Measurements from ENCODE around the gene VRK1.

GRCh38 chr14:96830946-96831345, 33.8 kb downstream of the VRK1 start:
- no peak for TF ChIP-seq CTCF (IDR thresholded peaks at IDR 0.05 in 4 of 5, conservative IDR thresholded peaks at IDR 0.05 in 1 of 5)
- TF ChIP-seq POLR2A (IDR thresholded peaks at IDR 0.05) = no peak
